DND-41 (cell line): ENCODE data around the gene RHOT2.

Source experiments
- ATAC-seq: fragments of 200-7000 bp; cut with Tn5 transposase; 3 replicates; pipeline ENCODE4 v1.9.1; 2021; ENCODE audit warnings: low read depth; ENCODE audit not compliant: insufficient read depth
- DNase-seq: peaks from one replicate; pipeline ENCODE4 v3.0.0-alpha.2; 2020
- H2AFZ ChIP-seq: 2 replicates; pipeline ENCODE4 v1.6.0; 2012; ENCODE audit warnings: low read depth, low read length
- H3K27ac ChIP-seq: 2 replicates; pipeline ENCODE4 v1.5.1; 2012; ENCODE audit warnings: low read length, inconsistent platforms
- H3K27me3 ChIP-seq: fragments of 200-600 bp; sonication (generic); 2 replicates; pipeline ENCODE4 v1.6.0; 2012; ENCODE audit warnings: low read length, mild to moderate bottlenecking, inconsistent platforms; ENCODE audit not compliant: insufficient read depth, poor library complexity
- H3K36me3 ChIP-seq: 2 replicates; pipeline ENCODE4 v1.5.1; 2012; ENCODE audit warnings: low read length, inconsistent platforms; ENCODE audit not compliant: insufficient read depth
- H3K4me1 ChIP-seq: 2 replicates; pipeline ENCODE4 v1.5.1; 2012; ENCODE audit warnings: mild to moderate bottlenecking, low read length; ENCODE audit not compliant: insufficient read depth
- H3K4me2 ChIP-seq: 2 replicates; pipeline ENCODE4 v1.6.0; 2012; ENCODE audit warnings: mild to moderate bottlenecking, moderate library complexity, low read length, inconsistent platforms; ENCODE audit not compliant: insufficient read depth
- H3K4me3 ChIP-seq, 2 experiments: fragments of 200-600 bp in 1 of 2; shearing (Covaris generic) in 1 of 2; 2 replicates each; pipeline ENCODE4 v1.5.1; 2012 to 2016; ENCODE audit warnings: inconsistent platforms in 2 of 2, low read length in 2 of 2, mild to moderate bottlenecking in 2 of 2, low read depth in 1 of 2, moderate library complexity in 1 of 2
- H3K79me2 ChIP-seq: 2 replicates; pipeline ENCODE4 v1.6.0; 2012; ENCODE audit warnings: low read length, inconsistent platforms; ENCODE audit not compliant: insufficient read depth
- H3K9ac ChIP-seq: 2 replicates; pipeline ENCODE4 v1.6.0; 2012; ENCODE audit warnings: low read depth, mild to moderate bottlenecking, inconsistent platforms, low read length, moderate library complexity
- H3K9me3 ChIP-seq: 2 replicates; pipeline ENCODE4 v1.5.1; 2012; ENCODE audit warnings: low read length, moderate library complexity, mild to moderate bottlenecking, inconsistent platforms; ENCODE audit not compliant: insufficient read depth, severe bottlenecking
- H4K20me1 ChIP-seq: 2 replicates; pipeline ENCODE4 v1.6.0; 2012; ENCODE audit warnings: low read length; ENCODE audit not compliant: insufficient read depth
- EZH2 ChIP-seq: IDR thresholded peaks from 3 replicates; pipeline ENCODE4 v1.6.1; 2012; ENCODE audit warnings: borderline replicate concordance, low read depth, mild to moderate bottlenecking, moderate library complexity, low read length, inconsistent platforms; ENCODE audit not compliant: severe bottlenecking
- TF ChIP-seq, protein P1 (sequence below): IDR thresholded peaks from 2 replicates; pipeline ENCODE4 v1.5.1; 2012; ENCODE audit warnings: borderline replicate concordance, low read length, moderate library complexity, mild to moderate bottlenecking; ENCODE audit not compliant: poor library complexity, severe bottlenecking; ENCODE audit errors: extremely low read depth

Gene RHOT2

DNA sequence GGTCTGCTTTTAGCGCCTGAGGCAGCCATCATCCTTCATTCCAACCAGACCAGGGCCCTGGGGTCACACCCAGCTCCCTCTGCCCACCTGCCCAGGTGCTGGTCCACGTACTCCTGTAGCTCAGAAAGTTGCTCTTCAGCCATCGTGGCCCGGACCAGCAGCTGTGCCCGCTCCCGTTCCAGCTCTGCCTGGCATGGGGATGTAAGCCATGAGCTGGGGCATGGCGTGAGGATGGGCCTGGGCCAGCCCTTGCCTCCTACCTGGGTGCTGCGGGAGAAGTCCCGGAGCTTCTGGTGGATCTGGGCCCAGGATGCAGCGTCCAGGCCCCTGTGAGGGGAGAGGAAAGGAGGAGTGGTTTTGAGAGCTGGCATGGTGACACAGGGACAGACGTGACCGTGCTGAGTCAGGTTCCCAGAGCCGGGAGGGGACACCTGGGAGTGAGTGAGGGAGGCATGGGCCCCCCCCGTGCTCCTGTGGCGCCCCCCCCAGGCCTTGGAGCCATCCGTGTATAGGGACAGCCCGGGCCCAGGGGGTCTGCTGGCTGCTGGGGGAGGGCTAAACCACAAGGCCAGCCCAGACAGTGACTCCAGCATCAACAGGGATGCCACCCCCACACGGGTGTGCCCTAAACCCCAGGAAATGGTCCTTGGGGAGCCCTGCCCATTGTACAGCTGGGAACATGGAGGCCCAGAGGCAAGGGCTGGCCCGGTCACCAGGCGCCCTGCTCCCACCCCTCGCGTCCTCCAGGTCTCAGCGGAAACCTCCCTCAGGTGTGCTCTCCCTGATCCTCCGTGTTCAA is 55.1 kb downstream of the RHOT2 start:
- Histone ChIP-seq H3K9me3 (no peaks in the 10 kb centered on the region), H3K4me2 (no peak overlapping the region), H2AFZ (no peak overlapping the region), H3K36me3 (peaks cover 3% of the 10 kb centered on the region; the same call in 1 of the 2 replicates), H3K9ac (no peak overlapping the region), H4K20me1 (peaks cover 49% of the 10 kb centered on the region), H3K4me1 (peaks cover 56% of the 10 kb centered on the region), H3K27ac (no peak overlapping the region), H3K4me3 (no peak overlapping the region), H3K27me3 (peaks cover 6% of the 10 kb centered on the region), H3K79me2 (no peaks in the 10 kb centered on the region)
- DNase-seq (no peak), ATAC-seq (no peak)
- TF ChIP-seq, protein P1, sequence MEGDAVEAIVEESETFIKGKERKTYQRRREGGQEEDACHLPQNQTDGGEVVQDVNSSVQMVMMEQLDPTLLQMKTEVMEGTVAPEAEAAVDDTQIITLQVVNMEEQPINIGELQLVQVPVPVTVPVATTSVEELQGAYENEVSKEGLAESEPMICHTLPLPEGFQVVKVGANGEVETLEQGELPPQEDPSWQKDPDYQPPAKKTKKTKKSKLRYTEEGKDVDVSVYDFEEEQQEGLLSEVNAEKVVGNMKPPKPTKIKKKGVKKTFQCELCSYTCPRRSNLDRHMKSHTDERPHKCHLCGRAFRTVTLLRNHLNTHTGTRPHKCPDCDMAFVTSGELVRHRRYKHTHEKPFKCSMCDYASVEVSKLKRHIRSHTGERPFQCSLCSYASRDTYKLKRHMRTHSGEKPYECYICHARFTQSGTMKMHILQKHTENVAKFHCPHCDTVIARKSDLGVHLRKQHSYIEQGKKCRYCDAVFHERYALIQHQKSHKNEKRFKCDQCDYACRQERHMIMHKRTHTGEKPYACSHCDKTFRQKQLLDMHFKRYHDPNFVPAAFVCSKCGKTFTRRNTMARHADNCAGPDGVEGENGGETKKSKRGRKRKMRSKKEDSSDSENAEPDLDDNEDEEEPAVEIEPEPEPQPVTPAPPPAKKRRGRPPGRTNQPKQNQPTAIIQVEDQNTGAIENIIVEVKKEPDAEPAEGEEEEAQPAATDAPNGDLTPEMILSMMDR, result no peak
- no peak for TF ChIP-seq EZH2

DNA sequence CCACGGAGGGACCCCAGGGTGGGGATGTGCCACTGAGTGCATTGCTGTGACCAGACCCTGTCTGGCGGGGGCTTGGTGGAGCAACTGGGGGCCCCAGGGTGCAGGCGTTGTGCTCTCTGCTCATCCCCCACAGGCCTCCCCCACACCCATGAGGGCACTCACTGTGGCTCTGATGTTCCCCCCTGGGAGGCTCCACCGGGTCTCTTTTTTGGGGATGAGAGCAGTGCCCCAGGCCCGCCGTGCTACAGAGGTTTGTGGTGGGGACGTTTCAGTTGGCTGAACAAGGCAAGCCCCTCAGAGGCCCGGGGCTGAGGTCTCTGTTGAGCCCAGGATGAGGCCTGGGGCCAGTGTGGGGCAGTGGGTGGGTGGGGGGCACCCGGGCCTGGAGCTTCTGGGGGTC is 55.8 kb downstream of the RHOT2 start:
- no peak overlapping the region for H3K4me3 ChIP-seq
- H2AFZ ChIP-seq, result no peak overlapping the region
- no peaks in the 10 kb centered on the region for H3K36me3 ChIP-seq
- H3K27ac ChIP-seq, result no peak overlapping the region
- H4K20me1 ChIP-seq, result peaks cover 43% of the 10 kb centered on the region
- H3K27me3 ChIP-seq, result peaks cover 6% of the 10 kb centered on the region
- H3K79me2 ChIP-seq, result no peaks in the 10 kb centered on the region
- H3K9me3 ChIP-seq, result no peaks in the 10 kb centered on the region
- DNase-seq, result no peak
- peaks cover 50% of the 10 kb centered on the region for H3K4me1 ChIP-seq
- no peak overlapping the region for H3K9ac ChIP-seq
- TF ChIP-seq EZH2, result no peak
- TF ChIP-seq, protein P1, result no peak
- no peak for ATAC-seq
- no peak overlapping the region for H3K4me2 ChIP-seq
